Pancreas (tissue), 10 donors: ENCODE data around the gene PRKCB. TPM values are rescaled to one million over a fixed set of nuclear protein-coding genes. Genes with fewer than 3 reads are reported as not detected.

ENCODE experiments used
- ATAC-seq, 4 donors: fragments of 200-7000 bp; cut with Tn5 transposase; one replicate each; pipeline versions ENCODE4 v1.8.0 to v1.9.1; 2020; ENCODE audit warnings: mild to moderate bottlenecking in 4 of 4, moderate library complexity in 4 of 4
- DNase-seq, 6 donors: peaks; one replicate each; pipeline ENCODE4 v3.0.0-alpha.2; 2020
- FAIRE-seq: peaks from 2 replicates; lab custom pipeline; 2012; peaks lifted over from hg19 to GRCh38; lab: Jason Lieb, UNC
- H3K27ac ChIP-seq, 4 donors: fragments of 200-600 bp; sonication (generic); 1 replicate in 3 of 4; 2 replicates in 1 of 4; pipeline versions ENCODE4 v1.5.0 to v1.8.0; 2020
- H3K27me3 ChIP-seq, 4 donors: fragments of 200-600 bp; one replicate each; pipeline ENCODE4 v1.8.0; 2021
- H3K36me3 ChIP-seq, 3 donors: fragments of 200-600 bp; sonication (generic) in 1 of 3; one replicate each; pipeline versions ENCODE4 v1.5.0 to v1.8.0; 2020 to 2021
- H3K4me1 ChIP-seq, 3 donors: fragments of 200-600 bp; one replicate each; pipeline ENCODE4 v1.8.0; 2021
- H3K4me3 ChIP-seq, 4 donors: fragments of 200-600 bp; sonication (generic) in 2 of 4; one replicate each; pipeline versions ENCODE4 v1.5.0 to v1.8.0; 2020 to 2021
- H3K9me3 ChIP-seq, 4 donors: fragments of 200-600 bp; one replicate each; pipeline ENCODE4 v1.8.0; 2021
- WGBS, 2 donors: extraction: QIAGEN DNeasy Blood & Tissue Kit; methylation state at CpG; one replicate each; pipeline ENCODE4 v1.1.7; 2013; 5-methylcytosine and 5-hydroxymethylcytosine counted together
- intact Hi-C, 3 donors: fragments of 100-400 bp; cut with DNase I; formaldehyde crosslinking; loops; one replicate each; pipeline versions ENCODE4 v1.11.1 to v1.14.2; 2022
- polyA plus RNA-seq, 2 donors: library from polyadenylated mRNA; stranded (reverse); fragments of 200-250 nt; gene quantifications; one replicate each; pipeline ENCODE4 v1.2.3, GENCODE V29; 2013
- total RNA-seq, 6 donors: library from RNA; stranded (reverse); fragmentation: NEBNext Ultra II Directional in 4 of 6; extraction: Animal tissue kit (Norgen Biotek cat#: 25700) in 4 of 6; gene quantifications; one replicate each; pipeline versions ENCODE4 v1.2.1 to v1.2.4, GENCODE V29; 2021 to 2023
- TF ChIP-seq, protein P1 (sequence below), 4 donors: fragments of 200-600 bp; sonication (generic) in 3 of 4; IDR thresholded peaks; one replicate each; pipeline versions ENCODE4 v1.5.0 to v1.8.0; 2021; ENCODE audit warnings: antibody characterized with exemption in 4 of 4
- donor health status: healthy with polysubstance abuse.
- donor health status: DM: no; HTN: no; CAD: no; lungs with moderate emphysema.
- donor health status: DM: no; HTN: no; CAD: no.
- donor health status: control.
- donor health status: control.
- donor health status: Bipolar disorder and iron deficiency.
- donor health status: DM: yes; HTN: yes; CAD: no.
- donor health status: DM: no; HTN: no; CAD: no.
- donor health status: DM: no; HTN: no; CAD: no.
- donor health status: DM: yes; HTN: yes; CAD: no.

The PRKCB gene
- total and polyA plus RNA-seq, 8 donors: 0.19 to 4.3 (median 0.61) TPM

DNA sequence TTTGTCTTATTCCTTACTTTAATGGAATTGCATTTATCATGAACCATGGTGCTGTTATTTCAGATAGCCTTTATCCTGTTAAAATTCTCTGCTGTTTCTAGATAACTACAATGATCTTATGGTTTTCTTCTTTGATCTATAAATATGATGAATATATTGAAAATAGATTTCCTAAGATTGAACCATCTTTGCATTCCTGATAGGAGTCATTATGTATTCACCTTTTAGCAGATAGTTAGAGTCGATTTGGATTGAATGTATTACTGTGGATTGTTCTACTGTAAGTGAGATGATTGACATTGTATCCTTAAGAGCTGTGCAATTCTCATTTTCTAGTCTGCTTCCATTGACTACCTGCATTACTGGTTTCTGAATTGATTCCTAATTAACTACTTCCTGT lies 255.3 kb downstream of the PRKCB start:
- ATAC-seq (no peak), FAIRE-seq (no peak), DNase-seq (no peak)
- Histone ChIP-seq H3K27me3 (peaks cover 0 to 2% (median 0%) of the 10 kb centered on the region in 4 donors), H3K4me3 (no peak overlapping the region), H3K9me3 (no peaks in the 10 kb centered on the region), H3K4me1 (no peaks in the 10 kb centered on the region), H3K36me3 (no peaks in the 10 kb centered on the region), H3K27ac (no peak overlapping the region)
- WGBS, 2 donors: 15 to 28% methylated on average over 1 of the region's 1 CpG
- TF ChIP-seq, protein P1, sequence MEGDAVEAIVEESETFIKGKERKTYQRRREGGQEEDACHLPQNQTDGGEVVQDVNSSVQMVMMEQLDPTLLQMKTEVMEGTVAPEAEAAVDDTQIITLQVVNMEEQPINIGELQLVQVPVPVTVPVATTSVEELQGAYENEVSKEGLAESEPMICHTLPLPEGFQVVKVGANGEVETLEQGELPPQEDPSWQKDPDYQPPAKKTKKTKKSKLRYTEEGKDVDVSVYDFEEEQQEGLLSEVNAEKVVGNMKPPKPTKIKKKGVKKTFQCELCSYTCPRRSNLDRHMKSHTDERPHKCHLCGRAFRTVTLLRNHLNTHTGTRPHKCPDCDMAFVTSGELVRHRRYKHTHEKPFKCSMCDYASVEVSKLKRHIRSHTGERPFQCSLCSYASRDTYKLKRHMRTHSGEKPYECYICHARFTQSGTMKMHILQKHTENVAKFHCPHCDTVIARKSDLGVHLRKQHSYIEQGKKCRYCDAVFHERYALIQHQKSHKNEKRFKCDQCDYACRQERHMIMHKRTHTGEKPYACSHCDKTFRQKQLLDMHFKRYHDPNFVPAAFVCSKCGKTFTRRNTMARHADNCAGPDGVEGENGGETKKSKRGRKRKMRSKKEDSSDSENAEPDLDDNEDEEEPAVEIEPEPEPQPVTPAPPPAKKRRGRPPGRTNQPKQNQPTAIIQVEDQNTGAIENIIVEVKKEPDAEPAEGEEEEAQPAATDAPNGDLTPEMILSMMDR (IDR thresholded peaks at IDR 0.05): no peak
- intact Hi-C loops: no loop called here

DNA sequence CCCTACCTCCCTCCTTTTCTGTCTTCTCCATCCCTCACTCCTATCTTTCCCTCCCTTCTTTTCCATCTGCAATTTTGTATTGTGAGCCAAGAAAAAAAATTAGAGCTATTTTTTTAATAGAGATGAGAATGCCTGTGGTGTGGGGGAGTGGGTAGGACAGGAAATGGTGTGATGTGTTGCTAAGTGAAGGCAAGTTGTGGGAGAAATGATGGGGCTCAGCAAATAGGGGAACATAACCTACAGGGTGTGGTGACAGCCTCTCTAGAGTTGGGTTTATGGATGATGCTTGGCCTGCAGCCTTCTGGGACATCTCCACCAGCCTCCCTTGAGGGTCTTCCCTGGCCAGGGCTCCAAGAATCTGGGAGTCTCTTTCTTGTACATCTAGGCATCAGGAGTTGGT lies 257.3 kb downstream of the PRKCB start:
- Histone ChIP-seq H3K27ac (no peak overlapping the region), H3K9me3 (no peaks in the 10 kb centered on the region), H3K4me3 (no peak overlapping the region), H3K27me3 (peaks cover 0 to under 1% (median 0%) of the 10 kb centered on the region in 4 donors), H3K4me1 (no peaks in the 10 kb centered on the region), H3K36me3 (no peaks in the 10 kb centered on the region)
- no peak for DNase-seq
- TF ChIP-seq, protein P1 (IDR thresholded peaks at IDR 0.05): no peak
- FAIRE-seq: no peak
- intact Hi-C loops: no loop called here
- ATAC-seq: no peak

DNA sequence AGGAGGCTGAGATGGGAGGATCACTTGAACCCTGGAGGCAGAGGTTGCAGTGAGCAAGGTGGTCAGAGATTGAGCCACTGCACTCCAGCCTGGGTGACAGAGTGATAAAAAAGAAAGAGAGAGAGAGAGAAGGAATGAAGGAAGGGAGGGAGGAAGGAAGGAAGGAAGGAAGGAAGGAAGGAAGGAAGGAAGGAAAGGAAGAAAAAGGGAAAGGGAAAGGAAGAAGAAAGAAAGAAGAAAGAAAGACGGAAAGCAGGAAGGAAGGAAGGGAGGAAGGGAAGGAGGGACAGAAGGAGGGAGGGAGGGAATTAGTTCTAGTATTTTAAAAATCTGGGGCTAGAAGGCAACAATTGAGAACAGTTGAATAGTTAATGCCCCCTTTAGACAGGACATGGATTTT lies 258.9 kb downstream of the PRKCB start:
- WGBS, 2 donors: 72 to 78% methylated on average over 1 of the region's 1 CpG
- FAIRE-seq: no peak

DNA sequence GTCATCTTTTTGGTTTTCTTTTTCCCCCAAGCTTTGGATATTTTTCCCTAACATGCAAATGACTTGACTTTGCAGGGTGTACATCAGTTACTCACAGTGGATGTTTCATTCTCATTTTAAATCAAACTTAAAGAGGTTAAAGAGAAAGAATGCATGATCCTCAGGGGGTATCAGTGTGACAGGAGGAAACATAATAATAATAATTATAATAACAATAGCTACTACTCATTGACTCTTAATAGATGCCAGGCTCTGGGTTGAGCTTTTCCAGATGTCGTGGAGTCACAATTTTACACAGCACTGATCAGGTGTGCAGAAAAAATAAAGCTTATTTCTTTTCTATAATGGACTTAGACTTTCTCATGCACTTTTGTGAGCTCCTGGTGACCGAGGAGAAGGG lies 263.1 kb downstream of the PRKCB start:
- TF ChIP-seq, protein P1 (IDR thresholded peaks at IDR 0.05): no peak
- Histone ChIP-seq H3K27me3 (no peaks in the 10 kb centered on the region), H3K4me3 (no peak overlapping the region), H3K9me3 (no peaks in the 10 kb centered on the region), H3K27ac (no peak overlapping the region), H3K36me3 (no peaks in the 10 kb centered on the region), H3K4me1 (no peaks in the 10 kb centered on the region)
- 36 to 49% methylated on average over 2 of the region's 2 CpGs for WGBS, 2 donors
- DNase-seq (no peak), ATAC-seq (no peak), FAIRE-seq (no peak)
- intact Hi-C loops: no loop called here

More for the DNA sequence above, 258.9 kb downstream of the PRKCB start:
- Histone ChIP-seq H3K4me3 (no peak overlapping the region), H3K9me3 (no peaks in the 10 kb centered on the region), H3K36me3 (no peaks in the 10 kb centered on the region), H3K27ac (no peak overlapping the region), H3K4me1 (no peaks in the 10 kb centered on the region), H3K27me3 (no peaks in the 10 kb centered on the region)
- DNase-seq (no peak), ATAC-seq (no peak)
- intact Hi-C loops: no loop called here
- TF ChIP-seq, protein P1 (IDR thresholded peaks at IDR 0.05): no peak

DNA sequence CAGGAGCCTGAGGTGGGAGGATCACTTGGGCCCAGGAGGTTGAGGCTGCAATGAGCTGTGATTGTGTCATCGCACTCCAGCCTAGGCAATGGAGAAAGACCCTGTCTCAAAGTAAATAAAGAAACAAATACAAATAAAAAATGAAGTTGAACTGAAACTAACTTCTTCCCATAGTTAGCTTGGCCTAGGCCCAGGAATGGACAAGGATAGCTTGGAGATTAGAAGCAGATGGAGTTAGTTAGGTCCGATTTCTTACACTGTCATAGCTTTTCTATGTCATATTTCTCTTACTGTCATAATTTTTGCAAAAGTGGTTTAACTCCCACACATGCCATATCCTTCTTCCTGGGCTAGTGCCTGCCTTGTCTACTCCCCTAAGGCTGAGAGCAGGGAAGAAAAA lies 265.6 kb downstream of the PRKCB start:
- intact Hi-C loops: no loop called here
- FAIRE-seq: no peak
- WGBS, 2 donors: 57 to 75% methylated on average over 2 of the region's 2 CpGs

More for the DNA sequence above, 265.6 kb downstream of the PRKCB start:
- no peaks in the 10 kb centered on the region for H3K9me3 ChIP-seq
- no peak for DNase-seq
- no peaks in the 10 kb centered on the region for H3K27me3 ChIP-seq
- H3K36me3 ChIP-seq: no peaks in the 10 kb centered on the region
- no peaks in the 10 kb centered on the region for H3K4me1 ChIP-seq
- TF ChIP-seq, protein P1 (IDR thresholded peaks at IDR 0.05): no peak
- no peak overlapping the region for H3K27ac ChIP-seq
- no peak overlapping the region for H3K4me3 ChIP-seq
- no peak for ATAC-seq
